ENCODE measurements around the gene MYO3B.

DNA sequence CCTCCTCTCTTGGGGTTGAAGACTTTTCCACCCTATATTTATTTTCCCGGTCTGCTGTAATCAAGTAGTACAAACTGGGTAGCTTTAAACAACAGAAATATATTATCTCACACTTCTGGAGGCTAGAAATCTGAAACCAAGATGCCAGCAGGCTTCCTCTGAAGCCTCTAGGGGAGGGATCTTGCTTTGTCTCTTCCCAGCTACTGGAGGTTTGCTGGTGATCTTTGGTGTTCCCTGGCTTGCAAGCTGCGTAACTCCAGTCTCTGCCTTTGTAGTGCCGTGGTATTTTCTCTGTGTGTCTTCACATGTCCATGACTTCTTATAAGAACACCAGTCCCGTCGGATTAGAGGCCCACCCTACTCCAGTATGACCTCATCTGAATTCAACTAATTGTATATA lies 44.4 kb downstream of the MYO3B start:
- TF ChIP-seq, protein P1, sequence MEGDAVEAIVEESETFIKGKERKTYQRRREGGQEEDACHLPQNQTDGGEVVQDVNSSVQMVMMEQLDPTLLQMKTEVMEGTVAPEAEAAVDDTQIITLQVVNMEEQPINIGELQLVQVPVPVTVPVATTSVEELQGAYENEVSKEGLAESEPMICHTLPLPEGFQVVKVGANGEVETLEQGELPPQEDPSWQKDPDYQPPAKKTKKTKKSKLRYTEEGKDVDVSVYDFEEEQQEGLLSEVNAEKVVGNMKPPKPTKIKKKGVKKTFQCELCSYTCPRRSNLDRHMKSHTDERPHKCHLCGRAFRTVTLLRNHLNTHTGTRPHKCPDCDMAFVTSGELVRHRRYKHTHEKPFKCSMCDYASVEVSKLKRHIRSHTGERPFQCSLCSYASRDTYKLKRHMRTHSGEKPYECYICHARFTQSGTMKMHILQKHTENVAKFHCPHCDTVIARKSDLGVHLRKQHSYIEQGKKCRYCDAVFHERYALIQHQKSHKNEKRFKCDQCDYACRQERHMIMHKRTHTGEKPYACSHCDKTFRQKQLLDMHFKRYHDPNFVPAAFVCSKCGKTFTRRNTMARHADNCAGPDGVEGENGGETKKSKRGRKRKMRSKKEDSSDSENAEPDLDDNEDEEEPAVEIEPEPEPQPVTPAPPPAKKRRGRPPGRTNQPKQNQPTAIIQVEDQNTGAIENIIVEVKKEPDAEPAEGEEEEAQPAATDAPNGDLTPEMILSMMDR (IDR thresholded peaks at IDR 0.05) = no peak
- no peak for TF ChIP-seq POLR2A (IDR thresholded peaks at IDR 0.05)
